Neural progenitor cell (in vitro differentiated cells): Measurements from ENCODE around the gene RTN4RL2. TPM values are rescaled to one million over a fixed set of nuclear protein-coding genes. Genes with fewer than 3 reads are reported as not detected.

ENCODE experiments used
- DNase-seq: peaks from one replicate; pipeline ENCODE4 v3.0.0-alpha.2; 2016; ENCODE audit warnings: low spot score
- H2AFZ ChIP-seq: fragments of 200-600 bp; sonication (generic); replicated peaks from 2 replicates; pipeline ENCODE4 v1.6.1; 2016; ENCODE audit warnings: antibody characterized with exemption
- H3F3A ChIP-seq: fragments of 200-600 bp; sonication (generic); 2 replicates; pipeline ENCODE4 v1.6.1; 2016; ENCODE audit warnings: antibody characterized with exemption, low read depth
- H3K27ac ChIP-seq: fragments of 200-600 bp; sonication (generic); 2 replicates; pipeline ENCODE4 v1.5.1; 2016; ENCODE audit warnings: mild to moderate bottlenecking
- H3K27me3 ChIP-seq: fragments of 200-600 bp; sonication (generic); 2 replicates; pipeline ENCODE4 v1.6.1; 2016; ENCODE audit warnings: mild to moderate bottlenecking, moderate library complexity
- H3K36me3 ChIP-seq: fragments of 200-600 bp; sonication (generic); 2 replicates; pipeline ENCODE4 v1.5.1; 2016
- H3K4me1 ChIP-seq: fragments of 200-600 bp; sonication (generic); 2 replicates; pipeline ENCODE4 v1.6.1; 2016; ENCODE audit warnings: mixed run types
- H3K4me2 ChIP-seq: fragments of 200-600 bp; sonication (generic); 2 replicates; pipeline ENCODE4 v1.6.1; 2016
- H3K4me3 ChIP-seq: fragments of 200-600 bp; sonication (generic); 2 replicates; pipeline ENCODE4 v1.5.1; 2016
- H3K79me2 ChIP-seq: fragments of 200-600 bp; sonication (generic); 2 replicates; pipeline ENCODE4 v1.6.1; 2016; ENCODE audit warnings: low read depth
- H3K9ac ChIP-seq: fragments of 200-600 bp; sonication (generic); 2 replicates; pipeline ENCODE4 v1.6.1; 2016
- H3K9me3 ChIP-seq: fragments of 200-600 bp; sonication (generic); 2 replicates; pipeline ENCODE4 v1.5.1; 2016; ENCODE audit warnings: low read depth
- H4K20me1 ChIP-seq: fragments of 200-600 bp; sonication (generic); 2 replicates; pipeline ENCODE4 v1.6.1; 2016; ENCODE audit warnings: low read depth
- H3K27ac Mint-ChIP-seq: 3 replicates; pipeline ENCODE4 v1.8.0; 2021; ENCODE audit warnings: mixed read lengths
- H3K27me3 Mint-ChIP-seq: 2 replicates; pipeline ENCODE4 v1.8.0; 2022; ENCODE audit warnings: low read depth, mild to moderate bottlenecking, inconsistent platforms, moderate library complexity, mixed read lengths; ENCODE audit not compliant: insufficient read depth
- H3K36me3 Mint-ChIP-seq: 3 replicates; pipeline ENCODE4 v1.8.0; 2021; ENCODE audit warnings: mixed read lengths
- H3K4me1 Mint-ChIP-seq: 3 replicates; pipeline ENCODE4 v1.8.0; 2021; ENCODE audit warnings: mixed read lengths
- H3K4me3 Mint-ChIP-seq: 3 replicates; pipeline ENCODE4 v1.8.0; 2021; ENCODE audit warnings: mild to moderate bottlenecking, moderate library complexity, mixed read lengths
- H3K9me3 Mint-ChIP-seq: 3 replicates; pipeline ENCODE4 v1.8.0; 2020; ENCODE audit warnings: mixed read lengths
- EZH2 ChIP-seq: fragments of 200-600 bp; sonication (generic); IDR thresholded peaks from 2 replicates; pipeline ENCODE4 v1.6.1; 2017; ENCODE audit warnings: antibody characterized with exemption, mild to moderate bottlenecking, moderate library complexity
- EZH2phosphoT487 ChIP-seq: fragments of 200-600 bp; sonication (generic); IDR thresholded peaks from 2 replicates; pipeline ENCODE4 v1.6.1; 2017; ENCODE audit warnings: antibody characterized with exemption
- total RNA-seq: library from RNA; depleted of rRNA; stranded (reverse); fragments of >200 nt; gene quantifications from 2 replicates; pipeline ENCODE4 v1.2.3, GENCODE V29; 2015; ENCODE audit warnings: low replicate concordance
- TF ChIP-seq, protein P1 (sequence below): fragments of 200-600 bp; sonication (generic); IDR thresholded peaks from 2 replicates; pipeline ENCODE4 v1.5.1; 2017; ENCODE audit warnings: antibody characterized with exemption, mild to moderate bottlenecking

The RTN4RL2 gene
- total RNA-seq, 1 donor from 2014 or later, result 0.13 TPM

DNA sequence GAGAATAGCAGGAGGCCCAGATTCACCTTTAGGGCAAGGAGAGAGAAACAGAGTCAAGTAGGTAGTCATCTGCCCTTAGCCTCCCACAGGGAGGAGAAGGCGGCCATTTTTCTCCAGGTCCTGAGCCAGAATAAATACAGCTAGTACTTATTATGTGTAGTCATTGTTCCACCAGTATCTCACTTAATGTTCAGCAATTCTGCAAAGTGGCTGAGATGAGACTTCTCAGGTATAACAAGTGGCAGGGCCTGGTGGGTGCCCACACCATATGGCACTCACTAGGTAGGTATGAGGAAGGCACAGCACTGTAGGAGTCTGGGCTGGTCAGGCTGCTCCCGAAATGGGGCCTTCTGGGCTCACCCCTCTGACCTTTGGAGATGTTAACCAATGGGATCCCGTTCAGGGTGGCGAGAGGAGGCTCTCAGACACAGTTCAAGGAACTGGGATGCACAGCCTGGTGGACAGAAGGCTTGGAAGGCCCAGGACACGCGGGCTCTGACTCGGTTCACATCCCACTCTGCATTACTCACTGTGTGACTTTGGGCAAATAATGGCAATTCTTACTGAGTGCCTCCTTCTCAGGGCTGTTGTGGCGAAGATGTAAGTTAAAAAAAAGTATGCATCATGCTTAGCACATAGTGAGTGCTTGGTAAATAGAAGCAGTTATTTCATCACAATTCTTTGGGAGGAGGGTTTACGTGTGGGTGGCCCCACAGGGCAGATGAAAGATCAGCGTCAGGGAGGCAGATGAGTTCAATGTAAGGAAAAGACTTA lies 25.1 kb downstream of the RTN4RL2 start:
- no peaks in the 10 kb centered on the region for H3K9me3 Mint-ChIP-seq
- H3F3A ChIP-seq, result peaks cover 23% of the 10 kb centered on the region
- DNase-seq, result no peak
- H3K4me3 Mint-ChIP-seq, result no peak overlapping the region
- peaks cover 34% of the 10 kb centered on the region for H3K4me1 Mint-ChIP-seq
- TF ChIP-seq EZH2 (no peak), EZH2phosphoT487 (no peak)
- TF ChIP-seq, protein P1, sequence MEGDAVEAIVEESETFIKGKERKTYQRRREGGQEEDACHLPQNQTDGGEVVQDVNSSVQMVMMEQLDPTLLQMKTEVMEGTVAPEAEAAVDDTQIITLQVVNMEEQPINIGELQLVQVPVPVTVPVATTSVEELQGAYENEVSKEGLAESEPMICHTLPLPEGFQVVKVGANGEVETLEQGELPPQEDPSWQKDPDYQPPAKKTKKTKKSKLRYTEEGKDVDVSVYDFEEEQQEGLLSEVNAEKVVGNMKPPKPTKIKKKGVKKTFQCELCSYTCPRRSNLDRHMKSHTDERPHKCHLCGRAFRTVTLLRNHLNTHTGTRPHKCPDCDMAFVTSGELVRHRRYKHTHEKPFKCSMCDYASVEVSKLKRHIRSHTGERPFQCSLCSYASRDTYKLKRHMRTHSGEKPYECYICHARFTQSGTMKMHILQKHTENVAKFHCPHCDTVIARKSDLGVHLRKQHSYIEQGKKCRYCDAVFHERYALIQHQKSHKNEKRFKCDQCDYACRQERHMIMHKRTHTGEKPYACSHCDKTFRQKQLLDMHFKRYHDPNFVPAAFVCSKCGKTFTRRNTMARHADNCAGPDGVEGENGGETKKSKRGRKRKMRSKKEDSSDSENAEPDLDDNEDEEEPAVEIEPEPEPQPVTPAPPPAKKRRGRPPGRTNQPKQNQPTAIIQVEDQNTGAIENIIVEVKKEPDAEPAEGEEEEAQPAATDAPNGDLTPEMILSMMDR, result no peak
- no peak overlapping the region for H3K4me3 ChIP-seq
- H3K9me3 ChIP-seq, result no peaks in the 10 kb centered on the region
- H3K9ac ChIP-seq, result no peak overlapping the region
- no peak overlapping the region for H3K27ac Mint-ChIP-seq
- H3K27me3 ChIP-seq, result peaks cover 48% of the 10 kb centered on the region
- H3K27me3 Mint-ChIP-seq, result peaks cover 34% of the 10 kb centered on the region
- H3K4me2 ChIP-seq, result no peak overlapping the region
- peaks cover 8% of the 10 kb centered on the region for H4K20me1 ChIP-seq
- no peaks in the 10 kb centered on the region for H3K36me3 Mint-ChIP-seq
- H3K4me1 ChIP-seq, result peaks cover 6% of the 10 kb centered on the region
- no peaks in the 10 kb centered on the region for H3K79me2 ChIP-seq
- no peak overlapping the region for H2AFZ ChIP-seq
- no peak overlapping the region for H3K27ac ChIP-seq
- no peaks in the 10 kb centered on the region for H3K36me3 ChIP-seq

DNA sequence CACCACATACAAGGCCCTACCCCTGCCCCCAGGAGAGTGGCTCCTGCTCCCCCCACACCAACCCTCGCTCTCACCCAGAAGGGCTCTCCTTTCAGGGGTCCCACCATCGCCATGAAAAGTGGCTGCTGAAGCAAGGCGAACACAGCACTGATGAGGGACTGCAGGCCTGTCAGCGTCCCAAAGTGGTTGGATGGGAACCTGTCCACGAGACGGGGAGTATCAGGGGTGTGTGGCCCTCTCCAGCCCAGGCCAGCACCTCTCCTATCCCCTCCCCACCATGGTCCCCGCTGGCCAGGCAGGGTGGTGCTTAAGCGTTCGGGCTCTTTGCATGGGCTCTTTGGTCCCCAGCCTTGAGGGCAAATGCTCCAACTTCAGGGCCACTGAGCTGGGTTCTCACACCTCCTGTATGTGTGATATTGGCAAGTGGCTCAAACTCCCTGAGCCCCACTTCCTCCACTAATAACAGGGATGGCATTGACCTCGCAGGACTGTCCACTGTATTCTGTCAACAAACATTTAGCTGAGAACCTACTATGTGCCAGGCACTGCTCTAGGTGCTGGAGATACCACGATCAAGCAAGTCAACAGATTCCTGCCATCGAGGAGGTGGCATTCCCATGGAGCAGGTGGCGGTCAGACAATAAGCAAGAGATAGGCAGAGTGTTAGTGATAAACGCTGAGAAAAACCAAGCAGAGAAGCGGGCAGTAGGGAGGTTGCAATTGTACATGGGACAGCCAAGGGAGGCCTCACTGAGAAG lies 26.9 kb downstream of the RTN4RL2 start:
- no peaks in the 10 kb centered on the region for H3K36me3 ChIP-seq
- Mint-ChIP-seq H3K27ac (no peak overlapping the region), H3K4me3 (no peak overlapping the region), H3K27me3 (peaks cover 21% of the 10 kb centered on the region), H3K9me3 (no peaks in the 10 kb centered on the region), H3K36me3 (no peaks in the 10 kb centered on the region), H3K4me1 (peaks cover 19% of the 10 kb centered on the region)
- H4K20me1 ChIP-seq, result no peaks in the 10 kb centered on the region
- no peak for DNase-seq
- no peak overlapping the region for H3K4me2 ChIP-seq
- H3K4me1 ChIP-seq, result peaks cover 6% of the 10 kb centered on the region
- peaks cover 30% of the 10 kb centered on the region for H3K27me3 ChIP-seq
- H3K9ac ChIP-seq, result no peak overlapping the region
- TF ChIP-seq EZH2phosphoT487 (no peak), EZH2 (no peak)
- TF ChIP-seq, protein P1, result no peak
- H3K79me2 ChIP-seq, result no peaks in the 10 kb centered on the region
- H2AFZ ChIP-seq, result no peak overlapping the region
- H3K9me3 ChIP-seq, result no peaks in the 10 kb centered on the region
- no peak overlapping the region for H3K4me3 ChIP-seq
- H3F3A ChIP-seq, result peaks cover 7% of the 10 kb centered on the region
- H3K27ac ChIP-seq, result no peak overlapping the region

DNA sequence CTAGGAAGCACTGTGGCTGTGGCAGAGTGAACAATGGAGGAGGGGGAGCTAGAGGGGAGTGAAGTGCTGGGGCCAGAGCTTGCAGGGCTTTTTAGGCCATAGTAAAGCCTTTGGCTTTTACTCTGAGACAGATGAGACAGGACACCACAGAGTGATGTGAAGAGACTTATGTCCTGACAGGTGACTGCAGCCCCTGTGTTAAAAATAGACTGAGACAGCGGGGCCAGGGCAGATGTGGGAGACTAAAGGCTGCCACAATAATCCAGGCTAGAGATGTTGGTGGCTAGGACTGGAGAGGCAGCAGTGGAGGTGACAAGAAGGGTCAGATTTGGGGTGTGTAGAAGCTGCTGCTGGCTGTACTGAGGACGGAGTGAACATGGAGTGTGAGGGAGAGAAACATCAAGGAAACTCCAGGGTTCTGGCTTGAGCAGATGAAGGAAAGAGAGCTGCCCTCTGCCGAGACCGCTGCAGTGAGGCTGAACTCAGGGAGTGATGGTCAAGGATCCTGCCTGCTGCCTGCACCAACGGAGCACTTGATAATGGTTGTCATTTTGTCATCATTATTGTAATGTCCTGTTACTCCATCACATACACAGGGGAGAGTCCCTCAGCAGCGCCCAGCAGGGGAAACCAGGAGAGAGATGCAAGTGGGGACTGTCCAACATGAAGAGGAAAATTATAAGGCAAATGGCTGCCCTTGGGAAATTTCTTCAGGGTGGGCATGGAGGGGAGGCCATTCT lies 27.8 kb downstream of the RTN4RL2 start:
- no peaks in the 10 kb centered on the region for H3K36me3 ChIP-seq
- H2AFZ ChIP-seq, result no peak overlapping the region
- H3K9me3 ChIP-seq, result no peaks in the 10 kb centered on the region
- Mint-ChIP-seq H3K4me3 (no peak overlapping the region), H3K4me1 (peaks cover 18% of the 10 kb centered on the region), H3K27ac (no peak overlapping the region), H3K27me3 (peaks cover 19% of the 10 kb centered on the region), H3K36me3 (no peaks in the 10 kb centered on the region), H3K9me3 (no peaks in the 10 kb centered on the region)
- no peak overlapping the region for H3K27ac ChIP-seq
- H3K9ac ChIP-seq, result no peak overlapping the region
- H3K79me2 ChIP-seq, result no peaks in the 10 kb centered on the region
- no peak overlapping the region for H3K4me2 ChIP-seq
- peaks cover 6% of the 10 kb centered on the region for H3K4me1 ChIP-seq
- H4K20me1 ChIP-seq, result no peaks in the 10 kb centered on the region
- peaks cover 7% of the 10 kb centered on the region for H3F3A ChIP-seq
- no peak for TF ChIP-seq EZH2
- DNase-seq, result no peak
- no peak overlapping the region for H3K4me3 ChIP-seq
- peaks cover 22% of the 10 kb centered on the region for H3K27me3 ChIP-seq
